HG03432 (cell line): ENCODE measurements around the gene PCSK5.
"Not testable (repeated sequence)": the region's sequence is repeated elsewhere in the genome, so short reads cannot be mapped to it uniquely, and the experiment has no call there.

ENCODE experiments used
- ATAC-seq: cut with Tn5 transposase; IDR thresholded peaks from one replicate; pipeline ENCODE4 v1.9.1; 2021; ENCODE audit warnings: mild to moderate bottlenecking, moderate library complexity; ENCODE audit not compliant: unreplicated experiment

The PCSK5 gene

DNA sequence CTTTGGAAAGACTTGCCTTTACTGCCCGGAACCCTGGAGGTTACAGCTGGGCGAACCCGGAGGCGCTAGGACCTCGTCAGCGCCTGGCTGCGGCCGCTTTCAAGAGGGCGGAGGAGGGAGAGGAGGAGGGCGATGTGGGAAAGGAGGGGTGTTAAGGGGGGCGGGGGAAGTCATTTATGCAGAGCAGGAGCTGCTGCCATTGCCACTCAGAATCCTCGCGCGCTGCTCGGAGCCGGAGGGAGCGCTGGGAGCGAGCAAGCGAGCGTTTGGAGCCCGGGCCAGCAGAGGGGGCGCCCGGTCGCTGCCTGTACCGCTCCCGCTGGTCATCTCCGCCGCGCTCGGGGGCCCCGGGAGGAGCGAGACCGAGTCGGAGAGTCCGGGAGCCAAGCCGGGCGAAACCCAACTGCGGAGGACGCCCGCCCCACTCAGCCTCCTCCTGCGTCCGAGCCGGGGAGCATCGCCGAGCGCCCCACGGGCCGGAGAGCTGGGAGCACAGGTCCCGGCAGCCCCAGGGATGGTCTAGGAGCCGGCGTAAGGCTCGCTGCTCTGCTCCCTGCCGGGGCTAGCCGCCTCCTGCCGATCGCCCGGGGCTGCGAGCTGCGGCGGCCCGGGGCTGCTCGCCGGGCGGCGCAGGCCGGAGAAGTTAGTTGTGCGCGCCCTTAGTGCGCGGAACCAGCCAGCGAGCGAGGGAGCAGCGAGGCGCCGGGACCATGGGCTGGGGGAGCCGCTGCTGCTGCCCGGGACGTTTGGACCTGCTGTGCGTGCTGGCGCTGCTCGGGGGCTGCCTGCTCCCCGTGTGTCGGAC is at the start of gene PCSK5:
PCSK5 (plus strand) TSS at position 202 of the 805 bp plus-strand sequence; CDS start at position 711, 509 bp downstream.
- ATAC-seq: peak; percentile 91

DNA sequence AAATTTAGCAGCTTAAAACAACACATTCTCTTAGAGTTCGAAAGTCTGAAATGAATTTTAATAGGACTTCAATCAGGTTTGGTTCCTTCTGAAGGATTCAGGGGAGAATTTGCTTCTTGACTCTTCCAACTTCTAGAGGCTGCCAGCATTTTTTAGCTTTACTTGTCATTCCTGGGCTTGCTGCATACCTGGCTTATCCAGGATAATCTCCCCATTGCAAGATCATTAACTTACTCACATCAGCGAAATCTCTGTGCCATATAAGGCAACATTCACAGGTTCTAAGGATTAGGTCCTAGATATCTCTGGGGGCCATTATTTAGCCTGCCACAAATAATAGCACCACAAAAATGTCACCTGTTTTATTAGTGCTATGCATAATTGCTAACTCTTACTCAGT is 46.2 kb upstream of the PCSK5 start:
- ATAC-seq: no peak

DNA sequence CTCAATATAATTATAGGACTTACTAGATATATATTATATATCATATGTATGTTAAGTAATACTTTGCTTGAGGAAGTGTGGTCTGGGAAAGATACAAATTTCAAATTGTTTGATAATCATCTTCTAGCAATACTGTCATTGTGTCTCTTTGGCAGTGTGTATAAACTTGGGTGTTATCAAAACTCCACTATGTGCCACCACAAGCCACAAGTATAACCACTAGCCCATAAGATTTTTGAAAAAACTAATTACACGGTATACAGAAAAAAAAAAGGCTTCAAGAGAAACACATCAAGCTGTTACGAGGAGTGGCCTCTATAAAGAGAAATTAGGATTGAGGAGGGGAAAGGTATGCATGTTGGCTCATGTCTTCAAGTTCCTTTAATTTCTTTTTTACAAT is 44.7 kb upstream of the PCSK5 start:
- ATAC-seq: no peak

DNA sequence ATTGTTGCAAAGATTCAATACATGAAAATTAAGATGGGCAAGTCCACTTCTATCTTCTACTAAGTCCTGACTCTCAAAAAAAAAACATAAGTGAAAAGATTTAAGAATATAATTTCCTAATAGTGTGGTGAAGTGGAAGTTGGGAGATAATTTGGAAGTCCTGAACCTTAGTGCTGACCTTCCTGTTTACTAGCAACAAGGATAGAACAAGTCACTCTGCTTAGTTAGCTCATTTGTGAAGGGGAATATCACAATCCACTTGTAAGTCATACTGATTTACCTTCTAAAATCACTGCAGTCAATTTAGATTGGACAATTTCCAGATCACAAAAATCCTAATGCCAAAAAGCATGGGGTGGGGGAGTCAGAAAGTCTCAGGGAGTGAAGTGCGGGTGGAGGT is 43.4 kb upstream of the PCSK5 start:
- ATAC-seq: no peak

DNA sequence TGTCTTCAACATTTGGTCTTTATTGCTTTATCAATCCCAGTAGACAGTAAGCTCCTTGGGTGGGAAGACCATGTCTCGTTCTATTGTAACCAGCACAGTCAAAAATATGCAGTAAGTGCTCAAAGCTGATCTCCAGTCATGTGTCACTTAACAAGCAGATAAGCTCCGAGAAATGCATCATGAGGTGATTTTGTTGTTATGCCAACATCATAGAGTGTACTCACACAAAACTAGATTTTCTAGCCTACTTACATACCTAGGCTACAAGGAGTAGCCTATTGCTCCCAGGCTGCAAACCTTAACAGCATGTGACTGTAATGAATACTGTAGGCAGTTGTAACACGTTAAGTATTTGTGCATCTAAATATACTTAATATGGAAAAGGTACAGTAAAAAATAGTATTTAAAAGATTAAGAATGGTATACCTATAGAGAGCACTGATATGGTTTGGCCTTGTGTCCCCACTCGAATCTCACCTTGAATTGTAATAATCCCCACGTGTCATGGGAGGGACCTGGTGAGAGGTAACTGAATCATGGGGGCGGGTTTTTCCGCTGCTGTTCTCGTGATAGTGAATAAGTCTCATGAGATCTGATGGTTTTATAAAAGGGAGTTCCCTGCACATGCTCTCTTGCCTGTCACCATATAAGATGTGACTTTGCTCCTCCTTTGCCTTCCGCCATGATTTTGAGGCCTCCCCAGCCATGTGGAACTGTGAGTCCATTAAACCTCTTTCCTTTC is 39.8 kb upstream of the PCSK5 start:
- no peak for ATAC-seq

DNA sequence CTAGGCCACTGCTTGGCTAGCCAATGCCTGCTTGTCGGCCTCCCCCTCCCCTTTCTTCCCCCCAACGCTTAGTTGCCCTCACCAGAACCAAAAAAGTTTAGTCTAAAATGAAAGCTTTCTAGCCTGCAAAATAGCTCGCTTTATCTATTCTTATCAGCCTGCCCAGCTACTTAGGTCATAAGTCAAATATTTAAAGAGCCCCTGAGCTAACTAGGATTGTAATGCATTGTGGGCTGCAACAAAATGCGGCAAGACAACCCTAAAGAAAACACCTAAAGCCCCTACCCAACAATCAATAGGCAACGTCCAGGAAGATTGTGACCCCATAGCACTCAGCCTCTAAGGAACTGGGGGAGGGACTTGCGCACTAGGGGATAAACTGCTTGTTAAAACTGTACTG is 38.6 kb upstream of the PCSK5 start:
- ATAC-seq: no peak

DNA sequence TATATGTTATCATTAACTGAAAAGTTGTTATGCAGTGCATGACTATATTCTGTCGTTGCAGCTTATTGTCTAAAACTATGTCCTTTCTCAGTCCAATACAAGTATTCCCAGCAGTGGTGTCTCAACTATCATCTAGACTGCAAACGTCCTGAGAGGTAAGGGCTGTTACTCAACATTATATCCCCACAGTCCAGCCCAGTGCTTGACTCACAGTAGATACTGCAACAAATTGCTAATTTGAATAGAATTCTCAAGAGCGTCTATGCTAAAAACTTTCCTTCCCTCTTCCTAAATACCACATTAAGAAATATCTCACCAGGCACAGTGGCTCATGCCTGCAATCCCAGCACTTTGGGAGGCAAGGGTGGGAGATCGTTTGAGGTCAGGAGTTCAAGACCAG is 37.7 kb upstream of the PCSK5 start:
- no peak for ATAC-seq

DNA sequence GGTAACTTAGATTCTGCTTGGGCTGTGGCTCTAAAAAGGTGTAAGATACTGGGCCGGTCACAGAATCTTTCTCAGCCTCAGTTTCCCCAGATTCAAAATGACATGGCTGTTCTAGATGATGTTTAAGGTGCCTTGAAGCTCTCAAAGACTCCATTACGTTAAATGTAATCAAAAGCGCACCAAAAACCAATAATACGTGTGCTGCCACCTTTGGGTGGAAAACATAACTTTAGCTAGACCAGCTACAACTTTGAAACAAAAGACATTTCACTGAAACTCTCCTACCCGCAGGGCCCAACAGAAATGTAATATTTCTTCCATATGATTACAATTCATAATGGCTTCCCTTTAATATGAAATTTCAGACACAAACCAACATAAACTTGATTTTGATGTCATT is 35.0 kb upstream of the PCSK5 start:
- ATAC-seq: no peak

DNA sequence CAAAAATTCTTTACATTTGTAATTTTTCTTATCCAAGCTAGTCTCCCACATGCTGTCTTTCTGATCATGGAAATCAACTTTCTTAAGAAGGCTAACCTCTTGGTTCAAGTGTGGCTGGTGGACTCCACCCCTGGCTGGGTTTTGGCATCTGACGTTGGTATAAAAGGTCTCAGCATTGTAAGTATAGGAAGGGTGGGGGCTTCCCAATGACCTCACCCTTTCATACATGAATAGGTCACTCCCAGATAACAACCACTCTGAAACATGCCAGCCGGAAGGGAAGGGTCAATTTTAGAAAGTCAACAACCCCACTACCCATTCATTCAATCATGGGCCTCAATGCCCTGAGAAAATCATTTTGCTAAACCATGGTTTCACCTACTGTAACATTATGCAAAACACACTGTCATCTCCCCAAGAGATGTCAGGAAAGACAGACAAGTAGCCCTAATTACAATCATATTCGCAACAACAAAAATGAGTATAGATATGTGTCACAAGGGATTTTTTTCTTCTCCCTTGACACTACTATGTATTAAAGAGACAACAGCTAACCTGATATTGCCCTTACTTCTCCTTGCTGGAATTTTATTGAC is 31.9 kb upstream of the PCSK5 start:
- ATAC-seq: peak; percentile 72

DNA sequence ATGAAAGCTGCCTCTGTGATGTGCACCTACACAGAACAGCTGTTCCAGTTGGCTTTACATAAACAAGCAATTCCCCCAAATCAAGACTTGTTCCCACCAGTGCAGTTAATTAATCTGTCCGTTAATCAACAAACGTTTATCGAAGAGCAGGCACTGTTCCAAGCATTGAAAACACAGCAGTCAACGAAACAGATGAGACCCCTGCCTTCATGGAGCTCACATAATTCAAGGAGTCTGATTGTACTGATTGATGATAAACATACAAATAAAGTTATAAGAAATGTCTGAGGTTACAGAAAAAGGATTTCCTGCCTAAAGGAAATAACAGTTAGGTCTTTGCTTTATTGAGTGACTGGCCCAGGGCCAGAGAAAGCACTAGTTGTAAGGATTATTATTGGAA is 26.2 kb upstream of the PCSK5 start:
- no peak for ATAC-seq

DNA sequence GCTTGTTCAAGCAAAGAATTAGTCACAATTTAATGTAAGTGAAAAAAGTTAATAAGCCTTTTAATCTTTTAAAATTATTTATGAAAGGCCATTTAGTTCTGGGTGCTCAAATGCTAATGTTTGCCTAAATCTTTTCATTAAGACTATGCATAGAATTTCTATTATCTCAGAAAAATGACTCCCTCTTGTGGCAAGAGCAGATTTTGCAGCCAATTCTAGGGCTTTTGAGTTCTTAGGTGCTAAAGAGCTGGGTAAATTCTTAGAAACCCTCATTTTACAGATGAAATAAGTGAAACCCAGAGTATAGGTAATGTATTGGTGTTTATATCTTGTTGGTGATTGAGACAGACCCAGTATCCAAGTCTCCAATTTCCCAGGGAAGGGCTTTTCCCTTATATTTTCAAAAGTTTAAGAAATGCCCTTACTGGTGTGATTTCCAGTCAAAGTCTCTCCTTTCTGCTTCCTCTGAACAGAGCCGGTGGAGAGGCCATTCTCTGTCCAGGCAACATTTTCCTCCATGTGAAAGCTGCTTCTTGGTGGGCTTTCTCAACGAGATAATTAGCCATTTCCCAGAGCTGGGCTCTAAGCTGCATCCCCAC is 24.1 kb upstream of the PCSK5 start:
- no peak for ATAC-seq

DNA sequence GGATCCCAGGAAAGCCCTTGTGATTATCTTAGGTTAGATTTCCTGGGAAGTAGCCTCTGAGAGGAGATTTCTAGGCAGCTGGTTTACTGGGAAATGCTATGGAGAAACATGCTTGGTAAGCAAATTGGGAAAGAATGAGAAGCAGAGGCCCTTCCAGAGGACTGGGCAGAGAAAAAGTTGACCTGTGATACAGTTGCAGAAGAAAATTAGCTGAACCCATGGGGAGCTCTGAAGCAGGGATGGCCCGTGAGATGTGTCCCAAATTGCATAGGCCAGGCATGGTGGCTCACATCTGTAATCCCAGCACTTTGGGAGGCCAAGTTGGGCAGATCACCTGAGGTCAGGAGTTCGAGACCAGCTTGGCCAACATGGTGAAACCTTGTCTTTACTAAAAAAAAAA is 21.9 kb upstream of the PCSK5 start:
- ATAC-seq: not testable (repeated sequence)

DNA sequence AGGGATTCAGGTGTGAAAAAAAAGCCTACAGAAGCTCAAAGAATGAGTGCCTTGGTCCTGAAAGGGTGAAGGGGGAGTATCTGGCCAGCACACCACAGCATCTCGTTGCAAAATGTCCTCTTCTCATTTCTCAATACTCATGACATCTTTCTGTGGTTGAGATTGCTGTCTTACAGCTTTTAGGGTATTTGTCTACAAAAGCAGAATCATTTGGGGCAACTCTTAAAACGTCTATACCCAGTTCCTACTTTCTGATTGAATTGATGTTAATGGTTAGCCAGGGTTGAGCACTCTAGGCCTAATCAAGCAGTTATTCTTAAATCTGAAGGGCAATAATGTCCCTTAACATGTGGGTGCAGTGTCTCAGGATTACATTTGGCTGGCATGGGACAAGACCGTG is 21.2 kb upstream of the PCSK5 start:
- peak; percentile 38 for ATAC-seq

DNA sequence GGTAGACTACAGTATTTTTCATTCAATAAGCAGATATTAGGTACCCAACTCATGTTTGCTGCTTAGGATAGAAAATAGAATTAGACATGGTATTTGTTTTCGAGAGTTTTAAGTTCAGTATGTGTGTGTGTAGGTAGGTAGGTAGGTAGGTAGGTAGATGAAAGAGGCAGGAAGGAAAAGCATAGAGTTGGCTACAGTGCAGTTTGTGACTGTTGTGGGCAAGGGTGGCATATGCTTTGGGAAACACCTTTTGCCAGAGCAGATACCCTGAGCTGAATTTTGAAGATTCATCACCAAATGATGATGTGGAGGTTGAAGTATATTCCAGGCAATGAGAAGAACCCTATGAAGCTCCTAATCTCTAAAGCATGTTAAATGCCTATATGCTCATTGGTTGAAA is 20.0 kb upstream of the PCSK5 start:
- ATAC-seq: no peak

DNA sequence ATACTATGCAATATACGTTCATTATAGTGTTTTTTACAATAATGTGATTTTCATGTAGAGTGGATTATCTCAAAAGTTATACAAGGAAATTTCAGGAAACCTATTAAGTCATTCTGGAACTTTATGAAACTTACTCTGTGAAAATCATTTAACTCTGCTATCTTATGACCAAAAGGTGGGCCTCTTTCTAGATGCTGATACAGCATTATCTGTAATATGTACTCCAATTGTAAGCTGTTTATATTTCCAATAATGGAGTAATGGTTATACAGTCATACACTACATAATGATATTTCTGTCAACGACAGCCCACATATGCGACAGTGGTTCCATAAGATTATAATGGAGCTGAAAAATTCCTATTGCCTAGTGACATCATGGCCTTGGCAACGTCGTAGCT is 18.8 kb upstream of the PCSK5 start:
- no peak for ATAC-seq

DNA sequence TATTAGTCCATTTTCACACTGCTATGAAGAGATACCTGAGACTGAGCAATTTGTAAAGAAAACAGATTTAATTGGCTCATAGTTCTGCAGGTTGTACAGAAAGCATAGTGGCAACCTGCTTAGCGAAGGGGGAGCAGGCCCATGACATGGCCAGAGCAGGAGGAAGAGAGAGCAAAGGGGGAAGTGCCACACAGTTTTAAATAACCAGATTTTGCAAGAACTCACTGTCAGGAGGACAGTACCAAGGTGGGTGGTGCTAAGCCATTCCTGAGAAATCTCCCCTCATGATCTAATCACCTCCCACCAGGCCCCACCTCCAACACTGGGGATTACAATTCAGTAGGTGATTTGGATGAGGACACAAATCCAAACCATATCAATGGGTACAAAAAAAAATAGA is 16.8 kb upstream of the PCSK5 start:
- no peak for ATAC-seq

DNA sequence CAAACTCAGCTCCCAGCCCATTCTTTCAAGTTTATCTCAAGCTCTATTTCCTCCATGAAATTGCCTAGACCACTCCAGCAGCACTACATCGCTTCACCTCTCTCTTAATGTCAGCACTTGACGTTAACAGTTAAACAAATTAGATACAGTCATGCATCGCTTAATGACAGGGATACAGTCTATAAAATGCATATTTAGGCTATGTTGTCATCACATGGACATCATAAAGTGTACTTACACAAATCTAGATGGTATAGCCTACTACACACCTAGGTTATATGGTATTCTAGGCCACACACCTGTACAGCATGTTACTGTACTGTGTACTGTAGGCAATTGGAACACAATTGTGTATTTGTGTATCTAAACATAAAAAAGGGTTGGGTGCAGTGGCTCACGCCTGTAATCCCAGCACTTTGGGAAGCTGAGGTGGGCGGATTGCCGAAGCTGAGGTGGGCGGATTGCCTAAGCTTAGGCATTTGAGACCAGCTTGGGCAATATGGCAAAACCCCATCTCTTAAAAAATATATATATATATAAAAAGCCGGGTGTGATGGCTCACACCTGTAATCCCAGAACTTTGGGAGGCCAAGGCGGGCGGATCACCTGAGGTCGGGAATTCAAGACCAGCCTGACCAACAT is 13.4 kb upstream of the PCSK5 start:
- no peak for ATAC-seq

DNA sequence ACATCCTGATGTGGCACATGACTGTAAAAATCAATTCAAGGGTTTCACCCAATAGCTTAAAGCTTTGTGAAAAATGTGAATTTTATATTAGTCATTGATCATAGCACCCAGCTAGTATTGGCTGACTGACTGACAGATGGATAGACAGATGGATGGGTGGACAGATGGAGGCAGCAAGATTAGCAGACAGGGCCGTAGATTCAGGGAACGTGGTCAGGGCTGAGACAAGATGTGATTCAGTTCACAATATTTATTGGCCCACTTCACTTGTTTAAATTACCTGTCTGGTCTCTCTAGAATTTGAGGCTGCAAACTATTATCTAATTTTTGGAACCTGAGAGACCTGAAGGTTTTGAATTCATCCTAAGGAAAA is 12.0 kb upstream of the PCSK5 start:
- no peak for ATAC-seq

DNA sequence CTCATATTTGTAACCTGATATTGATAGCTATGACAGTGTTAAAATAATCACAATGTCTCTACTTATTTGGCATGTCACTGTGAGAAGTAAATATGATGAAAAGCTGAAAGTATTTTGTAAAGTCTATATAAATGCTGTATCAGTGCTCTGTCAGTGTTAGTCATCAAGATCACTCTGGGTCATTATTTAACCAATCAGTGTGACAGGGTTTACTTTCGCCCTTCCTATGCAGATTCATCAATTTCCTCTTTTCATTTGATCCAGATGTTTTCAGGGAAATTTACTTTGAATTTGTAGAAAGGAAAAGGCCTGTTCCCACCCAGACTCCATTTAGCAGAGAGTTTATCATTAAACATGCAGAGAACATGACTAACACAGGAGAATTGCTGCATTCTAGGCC is 9.9 kb upstream of the PCSK5 start:
- ATAC-seq: no peak

DNA sequence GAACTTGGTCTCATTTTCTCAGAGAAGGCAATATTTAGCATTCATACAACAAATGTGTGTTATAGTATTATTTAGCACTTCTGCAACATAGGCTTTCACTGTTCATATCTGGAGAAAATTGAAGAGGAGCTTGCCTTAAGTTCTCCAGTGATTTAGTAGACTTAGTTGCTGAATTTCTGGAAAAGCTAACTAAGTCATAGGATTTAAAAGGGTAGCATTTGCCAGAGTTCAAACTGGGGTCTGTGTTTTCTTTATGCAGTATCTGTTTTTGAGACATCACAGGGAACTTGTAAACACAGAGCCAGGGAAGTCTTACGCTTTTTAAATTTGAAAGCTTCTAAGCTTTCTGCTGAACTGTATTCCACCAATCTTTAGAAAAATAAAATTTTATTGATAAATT is 8.7 kb upstream of the PCSK5 start:
- ATAC-seq: no peak

DNA sequence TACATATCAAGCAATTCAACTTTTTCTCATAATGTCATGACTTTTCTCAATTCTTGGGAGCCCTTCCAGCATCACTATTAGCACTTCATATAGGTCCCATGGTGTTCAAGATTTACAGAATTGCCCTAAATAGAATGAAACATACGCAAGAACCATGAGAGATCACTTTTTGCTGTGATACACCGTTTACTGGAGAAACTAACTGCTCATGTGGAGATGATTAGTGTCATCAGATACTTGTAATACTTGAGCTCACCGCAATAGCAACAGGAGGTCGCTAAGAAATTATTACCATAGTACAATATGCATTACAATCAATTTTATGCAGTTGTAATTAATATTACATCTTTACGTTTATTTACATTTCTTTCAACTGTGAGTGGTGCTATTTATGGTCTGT is 4.8 kb upstream of the PCSK5 start:
- no peak for ATAC-seq
